KMS-11 (cell line): ENCODE data around the gene MPPED2.
A peak's percentile ranks its signal among the peaks of the same experiment; 100 is the strongest.
"Not testable (repeated sequence)": the region's sequence is repeated elsewhere in the genome, so short reads cannot be mapped to it uniquely, and the experiment has no call there.

Experiments used
- H2AFZ ChIP-seq: fragments of 200-600 bp; sonication (generic); 2 replicates; pipeline ENCODE4 v1.6.1; 2016; ENCODE audit warnings: antibody characterized with exemption, mixed run types, low read depth
- H3K27ac ChIP-seq: fragments of 200-600 bp; sonication (generic); 2 replicates; pipeline ENCODE4 v1.6.1; 2016; ENCODE audit warnings: mild to moderate bottlenecking, mixed run types
- H3K27me3 ChIP-seq: fragments of 200-600 bp; sonication (generic); 2 replicates; pipeline ENCODE4 v1.6.1; 2017; ENCODE audit warnings: mild to moderate bottlenecking, low read depth, mixed run types, moderate library complexity; ENCODE audit not compliant: insufficient read depth
- H3K36me3 ChIP-seq: fragments of 200-600 bp; sonication (generic); 2 replicates; pipeline ENCODE4 v1.6.1; 2017; ENCODE audit warnings: mild to moderate bottlenecking, mixed run types; ENCODE audit not compliant: insufficient read depth
- H3K4me1 ChIP-seq: fragments of 200-600 bp; sonication (generic); 2 replicates; pipeline ENCODE4 v1.6.1; 2016; ENCODE audit warnings: mild to moderate bottlenecking, low read depth, mixed run types; ENCODE audit not compliant: poor library complexity, severe bottlenecking
- H3K4me2 ChIP-seq: fragments of 200-600 bp; sonication (generic); 2 replicates; pipeline ENCODE4 v1.7.0; 2016; ENCODE audit warnings: mild to moderate bottlenecking, mixed run types
- H3K4me3 ChIP-seq: fragments of 200-600 bp; sonication (generic); IDR thresholded peaks from 2 replicates; pipeline ENCODE4 v1.6.1; 2017; ENCODE audit warnings: low read depth, low read length, mixed read lengths; ENCODE audit not compliant: insufficient read depth
- H3K79me2 ChIP-seq: fragments of 200-600 bp; sonication (generic); 2 replicates; pipeline ENCODE4 v1.6.1; 2016; ENCODE audit warnings: low read depth, mixed run types; ENCODE audit not compliant: insufficient read depth
- H3K9ac ChIP-seq: fragments of 200-600 bp; sonication (generic); 2 replicates; pipeline ENCODE4 v1.6.1; 2016; ENCODE audit warnings: mild to moderate bottlenecking, mixed run types
- H4K20me1 ChIP-seq: fragments of 200-600 bp; sonication (generic); 2 replicates; pipeline ENCODE4 v1.6.1; 2016; ENCODE audit warnings: mild to moderate bottlenecking, mixed run types; ENCODE audit not compliant: insufficient read depth
- CTCF ChIP-seq: fragments of 200-600 bp; sonication (generic); conservative IDR thresholded peaks from 2 replicates; pipeline ENCODE4 v1.6.1; 2017; ENCODE audit warnings: low read depth, mild to moderate bottlenecking, antibody characterized with exemption, low read length, moderate library complexity, mixed read lengths

MPPED2 gene

GRCh38 chr11:30565027-30565426 is 21.1 kb downstream of the MPPED2 start:
- H3K4me3 ChIP-seq: no peak overlapping the region
- H3K4me1 ChIP-seq: peaks cover 1% of the 10 kb centered on the region
- H3K9ac ChIP-seq: no peak overlapping the region
- H3K79me2 ChIP-seq: no peaks in the 10 kb centered on the region
- no peak overlapping the region for H3K27ac ChIP-seq
- no peaks in the 10 kb centered on the region for H3K36me3 ChIP-seq
- no peaks in the 10 kb centered on the region for H4K20me1 ChIP-seq
- no peak overlapping the region for H3K4me2 ChIP-seq
- no peaks in the 10 kb centered on the region for H3K27me3 ChIP-seq
- no peak for TF ChIP-seq CTCF
- H2AFZ ChIP-seq: no peak overlapping the region

- no peak overlapping the region for H3K27ac ChIP-seq
- TF ChIP-seq CTCF: no peak
- H2AFZ ChIP-seq: no peak overlapping the region
- H3K4me1 ChIP-seq: peaks cover 5% of the 10 kb centered on the region
- no peak overlapping the region for H3K4me2 ChIP-seq
- no peaks in the 10 kb centered on the region for H3K36me3 ChIP-seq
- H4K20me1 ChIP-seq: no peaks in the 10 kb centered on the region
- no peaks in the 10 kb centered on the region for H3K27me3 ChIP-seq
- H3K4me3 ChIP-seq: no peak overlapping the region
- no peak overlapping the region for H3K9ac ChIP-seq
- H3K79me2 ChIP-seq: no peaks in the 10 kb centered on the region
These were observed 24.3 kb downstream of the MPPED2 start for GRCh38 chr11:30561691-30562415.

DNA sequence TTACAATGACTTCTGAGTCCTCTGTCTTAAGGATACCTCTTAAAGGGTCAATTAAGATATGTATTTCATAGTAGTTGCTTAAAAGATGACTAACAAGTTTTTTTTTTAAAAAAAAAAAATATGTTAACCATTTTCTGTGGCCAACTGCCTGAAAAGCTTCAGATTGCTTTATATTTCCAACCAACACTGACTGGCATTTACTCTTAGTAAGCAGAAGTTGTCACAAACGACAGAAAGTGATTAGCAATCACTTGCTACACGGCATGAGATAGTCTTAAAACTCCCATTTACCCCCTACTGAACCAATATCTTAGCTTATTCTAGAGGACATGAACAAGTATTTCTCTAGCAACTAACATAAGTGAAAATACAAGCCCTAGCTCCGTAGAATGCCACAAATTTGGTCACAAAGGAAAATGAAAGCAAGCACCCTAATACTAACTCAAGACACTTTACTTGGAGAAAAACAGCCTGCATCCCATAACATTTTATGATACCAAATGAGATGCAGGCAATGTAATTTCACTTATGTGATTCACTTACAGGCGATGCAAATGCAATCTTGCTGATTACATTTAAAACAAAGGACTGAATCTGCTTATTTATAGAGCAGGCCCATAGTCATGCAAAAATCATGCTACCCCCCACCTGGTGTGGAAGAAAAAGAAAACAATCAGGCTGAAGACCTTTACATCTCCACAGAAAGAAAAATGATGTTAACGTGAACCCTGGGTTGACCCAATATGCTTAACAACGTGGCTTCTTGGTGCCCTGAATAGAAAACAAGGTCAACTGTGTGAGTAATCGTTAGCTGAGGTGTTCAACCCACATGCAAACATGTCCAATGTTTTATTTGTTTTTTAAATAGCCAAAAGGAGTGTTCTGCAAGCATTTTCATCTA is 25.7 kb downstream of the MPPED2 start:
- H4K20me1 ChIP-seq: no peaks in the 10 kb centered on the region
- no peak overlapping the region for H3K4me3 ChIP-seq
- H2AFZ ChIP-seq: no peak overlapping the region
- H3K4me2 ChIP-seq: peak overlapping the region; percentile 19; the same call in 1 of the 2 replicates
- H3K27me3 ChIP-seq: no peaks in the 10 kb centered on the region
- H3K79me2 ChIP-seq: no peaks in the 10 kb centered on the region
- no peaks in the 10 kb centered on the region for H3K36me3 ChIP-seq
- peaks cover 5% of the 10 kb centered on the region for H3K4me1 ChIP-seq
- no peak overlapping the region for H3K9ac ChIP-seq
- TF ChIP-seq CTCF: no peak
- H3K27ac ChIP-seq: no peak overlapping the region

- Histone ChIP-seq H3K27me3 (no peaks in the 10 kb centered on the region), H3K4me3 (no peak overlapping the region), H2AFZ (no peak overlapping the region), H3K4me2 (no peak overlapping the region), H4K20me1 (no peaks in the 10 kb centered on the region), H3K4me1 (peaks cover 5% of the 10 kb centered on the region), H3K36me3 (no peaks in the 10 kb centered on the region), H3K79me2 (no peaks in the 10 kb centered on the region), H3K9ac (no peak overlapping the region), H3K27ac (no peak overlapping the region)
- no peak for TF ChIP-seq CTCF
These were observed 27.1 kb downstream of the MPPED2 start for GRCh38 chr11:30559004-30559403.

DNA sequence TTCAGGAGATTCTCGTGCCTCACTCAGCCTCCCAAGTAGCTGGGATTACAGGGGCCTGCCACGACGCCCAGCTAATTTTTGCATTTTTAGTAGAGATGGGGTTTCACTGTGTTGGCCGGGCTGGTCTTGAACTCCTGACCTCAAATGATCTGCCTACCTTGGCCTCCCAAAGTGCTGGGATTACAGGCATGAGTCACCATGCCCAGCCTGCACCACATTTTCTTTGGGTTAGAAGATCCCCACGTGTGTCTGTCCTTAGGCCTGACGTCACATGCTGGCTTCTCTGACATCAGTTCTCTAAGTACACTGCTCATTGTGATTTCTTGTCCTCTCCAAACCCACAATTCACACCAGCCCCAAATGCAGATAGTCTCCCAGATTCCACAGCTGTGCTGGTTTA is 31.6 kb downstream of the MPPED2 start:
- not testable (repeated sequence) for H4K20me1 ChIP-seq, H3K4me2 ChIP-seq, H3K4me1 ChIP-seq, H3K9ac ChIP-seq, H2AFZ ChIP-seq, H3K36me3 ChIP-seq, H3K79me2 ChIP-seq, H3K4me3 ChIP-seq, H3K27ac ChIP-seq, H3K27me3 ChIP-seq
